Measurements from ENCODE around the gene OPCML.

Gene OPCML

GRCh38 chr11:133271871-133272776 lies 260.2 kb downstream of the OPCML start:
- DNase-seq, result no peak

GRCh38 chr11:133271206-133271605 lies 261.1 kb downstream of the OPCML start:
- no peak for DNase-seq

DNA sequence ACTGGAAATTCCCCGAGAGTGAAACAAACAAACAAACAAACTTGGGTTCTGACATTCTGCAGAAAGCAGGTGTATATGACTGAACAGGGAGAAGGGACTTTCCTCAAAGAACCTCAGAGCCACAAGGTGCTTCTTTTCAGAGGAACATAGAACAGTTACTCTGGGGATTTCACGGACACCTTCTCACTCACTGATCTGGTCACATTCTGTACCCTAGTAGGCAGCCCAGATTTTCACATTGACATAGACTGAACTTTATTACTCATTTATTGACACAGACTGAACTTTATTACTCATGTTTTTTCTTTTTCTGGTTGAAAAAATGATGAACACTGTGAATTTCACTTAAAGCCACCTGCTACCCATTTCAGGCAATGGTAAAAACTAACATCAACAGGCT lies 263.0 kb downstream of the OPCML start:
- no peak for DNase-seq

- DNase-seq, result no peak
These were observed 265.3 kb downstream of the OPCML start for GRCh38 chr11:133266986-133267385.

DNA sequence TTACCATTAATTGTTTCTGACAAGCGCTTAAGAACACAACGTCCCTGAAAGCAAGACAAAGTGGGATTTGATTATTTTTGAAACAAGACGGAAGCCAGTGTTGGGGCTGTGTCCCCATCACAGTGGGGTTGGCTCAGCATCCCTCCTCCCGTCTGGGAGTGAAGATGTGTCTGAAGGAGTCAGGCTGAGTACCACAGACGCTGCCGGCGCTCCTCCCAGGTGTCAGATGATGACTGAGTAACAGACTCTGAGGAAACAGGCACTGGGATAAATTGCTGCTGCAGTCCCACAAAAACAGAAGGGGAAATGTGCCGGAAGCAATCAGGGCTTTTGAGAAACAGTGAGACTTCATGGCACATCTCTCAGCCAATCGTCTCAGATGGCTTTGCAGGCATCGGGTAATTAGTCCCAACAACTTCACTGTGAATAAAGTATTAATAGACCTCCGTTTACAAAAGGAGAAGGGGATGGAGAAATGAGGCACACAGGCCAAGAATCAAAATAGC lies 266.7 kb downstream of the OPCML start:
- no peak for DNase-seq

DNA sequence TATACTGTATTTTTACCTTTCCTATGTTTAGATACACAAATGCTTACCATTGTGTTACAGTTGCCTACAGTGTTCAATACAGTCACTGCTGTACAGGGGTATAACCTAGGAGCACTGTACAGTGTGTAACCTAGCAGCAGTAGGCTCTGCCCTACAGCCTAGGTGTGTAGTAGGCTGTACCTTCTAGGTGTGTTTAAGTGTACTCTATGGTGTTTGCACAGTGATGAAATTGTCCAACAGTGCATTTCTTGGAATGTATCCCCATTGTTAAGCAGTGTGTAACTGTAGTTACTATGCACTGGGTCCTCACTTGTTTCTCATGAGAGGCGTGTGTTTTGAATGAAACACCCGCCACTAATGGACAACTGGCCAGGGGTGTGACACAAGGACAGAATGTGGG lies 269.0 kb downstream of the OPCML start:
- DNase-seq, result no peak

DNA sequence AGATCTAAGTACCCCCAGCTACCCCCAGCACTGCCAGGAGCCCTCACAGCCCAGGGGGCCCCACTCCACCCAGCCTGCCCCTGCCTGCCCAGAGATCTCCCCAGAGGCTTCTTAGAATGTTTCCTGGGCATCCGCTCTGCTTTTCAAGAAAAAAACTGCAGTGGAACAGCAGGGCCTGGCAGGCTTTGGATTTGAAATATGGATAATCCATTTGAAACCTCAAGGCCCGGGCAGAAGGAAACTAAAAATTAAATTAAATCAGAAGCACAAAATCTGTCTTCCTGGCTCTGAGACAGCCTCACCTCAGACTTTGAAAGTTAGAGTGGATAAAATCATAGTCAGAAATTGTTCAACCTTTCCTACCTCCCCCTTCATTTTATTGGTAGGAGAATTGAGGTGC lies 273.6 kb downstream of the OPCML start:
- no peak for DNase-seq

DNA sequence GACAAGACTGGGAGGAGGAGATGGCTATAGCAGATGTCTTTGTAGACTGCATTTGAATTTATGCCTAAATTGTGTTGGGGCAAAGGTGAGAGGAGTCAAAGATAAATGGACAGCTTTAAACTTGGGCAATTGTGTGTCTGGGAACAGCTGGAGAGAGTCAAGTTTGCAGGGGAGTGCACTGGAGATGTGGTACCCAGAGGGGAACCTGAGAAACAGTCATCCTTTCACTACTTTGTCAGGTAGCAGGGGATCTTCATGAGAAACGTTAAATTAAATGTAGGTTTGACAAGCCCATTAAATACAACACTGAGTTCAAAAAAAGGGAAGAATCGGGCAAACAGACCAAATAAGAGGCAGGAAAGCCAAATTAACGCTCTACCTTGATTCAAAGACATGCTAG lies 277.7 kb downstream of the OPCML start:
- no peak for DNase-seq

GRCh38 chr11:133253570-133253969 lies 278.7 kb downstream of the OPCML start:
- no peak for DNase-seq

DNA sequence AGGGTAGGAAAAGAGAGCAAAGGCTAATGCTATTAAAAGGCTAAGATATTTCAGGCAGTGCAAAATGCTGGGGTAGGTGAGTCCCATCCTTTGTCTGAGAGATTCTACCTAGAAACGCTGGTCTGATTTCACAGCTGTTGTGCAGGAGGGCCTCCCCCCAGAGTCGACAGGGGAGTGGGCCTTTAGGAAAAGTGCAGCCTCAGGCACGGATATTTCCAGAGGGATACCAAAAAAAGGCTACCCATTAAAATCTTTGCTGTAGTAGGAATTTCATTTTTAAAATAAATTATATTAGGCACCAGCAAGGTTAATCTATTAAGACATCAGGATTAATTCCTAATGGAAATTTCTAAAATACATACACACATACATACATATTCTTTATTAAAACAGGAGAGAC lies 280.5 kb downstream of the OPCML start:
- DNase-seq, result no peak

GRCh38 chr11:133249530-133249929 lies 282.8 kb downstream of the OPCML start:
- DNase-seq, result no peak

DNA sequence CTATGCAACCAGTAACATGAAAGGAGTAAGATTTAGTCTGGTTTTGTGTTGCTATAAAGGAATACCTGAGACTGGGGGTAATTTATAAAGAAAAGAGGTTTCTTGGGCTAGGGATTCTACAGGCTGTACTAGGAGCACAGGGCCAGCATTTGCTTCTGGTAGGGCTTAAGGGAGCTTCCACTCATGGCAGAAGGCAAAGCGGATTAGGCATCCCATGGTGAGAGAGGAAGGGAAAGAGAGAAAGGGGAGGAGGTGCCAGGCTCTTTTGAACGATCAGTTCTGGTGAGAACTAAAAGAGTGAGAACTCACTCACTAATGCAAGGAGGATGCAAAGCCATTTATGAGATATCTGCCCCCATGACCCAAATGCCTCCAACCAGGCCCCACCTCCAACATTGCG lies 283.2 kb downstream of the OPCML start:
- no peak for DNase-seq

DNA sequence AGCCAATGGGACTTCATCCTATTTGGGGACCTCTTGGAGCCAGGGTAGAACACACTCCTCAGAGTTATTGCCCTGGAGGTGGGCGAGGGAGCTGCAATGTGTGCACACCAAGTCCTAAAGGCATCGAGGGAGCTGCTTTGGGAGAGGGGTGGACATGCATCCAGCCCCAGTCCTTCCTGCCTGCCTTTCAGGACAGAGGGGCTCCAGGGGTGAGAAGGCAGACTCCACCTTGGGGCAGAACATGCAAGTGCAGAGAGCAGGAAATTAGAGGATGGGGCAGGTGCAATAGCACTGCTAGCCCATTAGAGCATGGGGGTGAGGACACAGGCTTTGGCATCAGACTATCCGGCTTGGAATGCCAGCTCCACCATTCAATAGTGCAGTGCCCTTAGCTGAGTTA lies 288.5 kb downstream of the OPCML start:
- no peak for DNase-seq

GRCh38 chr11:133240908-133241655 lies 291.2 kb downstream of the OPCML start:
- no peak for DNase-seq

- no peak for DNase-seq
These were observed 292.7 kb downstream of the OPCML start for GRCh38 chr11:133239575-133239974.

DNA sequence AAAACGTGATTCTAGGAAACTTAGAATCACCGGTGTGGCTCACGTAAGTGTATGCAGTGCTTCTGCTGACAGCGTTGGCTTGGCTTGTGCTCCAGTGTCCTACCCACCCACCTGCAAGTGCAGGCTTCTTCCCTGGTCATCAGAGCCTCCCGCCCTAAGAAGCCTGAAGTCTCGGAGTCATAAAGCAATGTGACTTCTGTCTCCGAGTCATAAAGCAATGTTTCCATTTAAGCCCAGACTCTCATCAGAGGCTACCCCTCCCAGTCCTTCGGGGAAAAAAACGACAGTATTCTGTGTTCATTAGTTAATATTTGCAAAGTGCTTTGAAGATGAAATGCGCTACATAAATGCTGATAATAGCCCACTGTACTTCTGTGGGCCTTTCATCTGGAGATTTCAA lies 293.8 kb downstream of the OPCML start:
- no peak for DNase-seq

- no peak for DNase-seq
These were observed 294.3 kb downstream of the OPCML start for GRCh38 chr11:133238027-133238426.

DNA sequence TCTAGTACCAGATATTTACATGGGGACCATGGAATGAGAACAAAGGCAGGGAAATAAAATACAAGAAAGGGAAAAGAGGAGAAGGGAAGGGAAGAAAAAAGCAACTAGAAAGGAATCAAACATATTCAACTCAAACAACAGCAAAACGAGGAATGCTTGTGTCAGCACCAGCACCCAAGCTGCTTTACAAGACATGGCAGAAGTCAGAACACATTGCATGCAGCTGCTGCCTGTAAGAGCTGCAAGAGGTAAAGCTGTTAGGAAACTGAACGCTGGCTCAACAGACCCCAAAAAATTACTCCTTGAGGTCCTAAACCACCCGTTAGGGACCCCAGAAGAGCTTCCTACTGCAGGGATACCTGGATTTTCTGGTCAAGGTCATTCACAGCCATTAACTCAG lies 296.9 kb downstream of the OPCML start:
- DNase-seq, result no peak

DNA sequence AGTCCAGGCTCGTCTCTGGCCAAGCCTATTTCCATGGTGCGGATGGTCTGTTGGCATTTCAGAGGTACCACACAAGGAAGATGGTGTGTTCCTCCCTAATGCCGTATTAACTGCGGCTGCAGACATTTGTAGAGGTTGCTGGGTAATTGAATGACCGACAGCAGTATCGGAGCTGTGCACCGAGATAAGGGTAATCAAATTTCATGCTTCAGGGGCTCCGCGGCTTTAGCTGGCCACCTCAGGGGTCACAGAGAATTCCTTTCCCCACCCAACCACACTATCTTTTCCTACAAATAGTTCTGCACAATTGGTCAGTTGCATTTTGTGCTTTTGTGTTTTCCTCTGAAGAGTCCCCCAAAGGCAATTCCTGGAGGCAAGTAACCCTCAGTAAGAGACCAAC lies 297.4 kb downstream of the OPCML start:
- no peak for DNase-seq

GRCh38 chr11:133232665-133233064 lies 299.6 kb downstream of the OPCML start:
- DNase-seq, result no peak

GRCh38 chr11:133230431-133230830 lies 301.9 kb downstream of the OPCML start:
- DNase-seq, result no peak

GRCh38 chr11:133228471-133229329 lies 303.6 kb downstream of the OPCML start:
- no peak for DNase-seq

GRCh38 chr11:133227632-133228111 lies 304.6 kb downstream of the OPCML start:
- no peak for DNase-seq
